Right lung (tissue), 5 donors: ENCODE data around the gene FAM120B. TPM values are rescaled to one million over a fixed set of nuclear protein-coding genes. Genes with fewer than 3 reads are reported as not detected.

Source experiments
- DNase-seq, 2 donors: peaks; one replicate each; pipeline ENCODE4 v3.0.0-alpha.2; 2013
- polyA plus RNA-seq, 5 donors: library from polyadenylated mRNA; unstranded; fragments of 120-200 nt; gene quantifications; one replicate each; pipeline versions ENCODE4 v1.2.1 to v1.2.3, GENCODE V29; 2013; ENCODE audit warnings: inconsistent platforms in 1 of 5, low replicate concordance in 1 of 5; ENCODE audit not compliant: insufficient read length in 5 of 5, insufficient read depth in 1 of 5

The FAM120B gene
- polyA plus RNA-seq, 5 donors, result 27.2 to 39.8 (median 35.4) TPM

DNA sequence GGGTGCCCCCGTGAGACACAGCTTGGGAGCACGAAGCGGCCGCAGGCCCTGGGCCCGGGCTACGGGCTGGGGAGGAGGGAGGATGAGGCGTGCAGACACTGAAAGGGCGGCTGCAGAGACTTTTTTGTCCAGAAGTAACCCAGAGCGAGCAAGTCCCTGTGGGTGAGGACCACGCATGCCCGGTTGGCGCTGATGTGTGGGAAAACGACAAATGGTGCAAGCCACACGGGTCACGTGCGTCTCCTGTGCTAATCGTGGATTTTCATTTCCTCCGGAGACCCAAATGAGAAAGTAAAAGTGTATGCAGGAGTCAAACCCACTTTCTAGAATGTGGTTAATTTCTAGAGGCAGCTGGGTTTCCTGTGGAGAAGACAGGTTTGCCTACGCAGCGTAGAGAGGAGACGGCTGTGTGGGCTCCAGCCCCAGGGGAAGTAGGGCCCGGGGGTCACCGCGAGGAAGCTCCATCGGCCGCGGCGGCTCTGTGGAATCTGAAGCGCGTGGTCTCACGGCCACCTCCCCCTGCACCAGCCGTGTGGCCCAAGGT, 34.7 kb upstream of the FAM120B start:
- DNase-seq, result no peak

DNA sequence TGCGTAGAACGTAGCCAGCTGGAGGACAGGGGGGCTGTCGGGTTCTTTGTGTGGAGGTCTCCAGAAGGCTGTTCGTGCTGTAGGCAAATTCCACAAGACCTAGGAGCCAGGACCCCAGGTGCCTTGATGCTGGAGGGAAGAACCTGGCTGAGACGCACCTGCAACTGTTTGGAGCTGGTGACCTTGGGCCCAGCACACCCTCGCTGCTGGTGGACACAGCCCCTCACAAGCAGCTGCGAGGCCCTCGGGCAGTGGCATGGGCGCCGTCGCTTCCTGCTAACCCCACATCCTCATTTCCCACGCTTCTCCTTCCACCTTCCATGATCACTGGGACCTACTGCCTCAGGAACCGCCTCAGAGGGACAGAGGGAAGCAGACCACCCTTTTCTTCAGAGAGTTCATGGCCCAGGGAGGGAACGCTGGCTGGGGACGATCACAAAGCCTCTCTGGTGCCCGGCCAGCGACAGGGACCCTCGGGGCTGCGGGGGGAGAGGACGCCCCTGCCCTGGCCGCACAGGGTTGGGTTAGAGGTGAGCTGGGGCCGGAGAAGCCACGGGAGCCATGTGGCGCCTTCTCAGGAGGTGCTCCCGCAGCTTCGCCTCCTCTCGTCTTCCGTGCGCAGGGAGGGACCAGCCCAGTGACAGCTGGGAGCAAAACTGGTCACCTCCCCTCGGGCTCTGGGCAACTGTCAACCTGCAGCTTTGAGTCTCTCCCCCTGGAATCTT, 34.1 kb upstream of the FAM120B start:
- DNase-seq, result no peak

DNA sequence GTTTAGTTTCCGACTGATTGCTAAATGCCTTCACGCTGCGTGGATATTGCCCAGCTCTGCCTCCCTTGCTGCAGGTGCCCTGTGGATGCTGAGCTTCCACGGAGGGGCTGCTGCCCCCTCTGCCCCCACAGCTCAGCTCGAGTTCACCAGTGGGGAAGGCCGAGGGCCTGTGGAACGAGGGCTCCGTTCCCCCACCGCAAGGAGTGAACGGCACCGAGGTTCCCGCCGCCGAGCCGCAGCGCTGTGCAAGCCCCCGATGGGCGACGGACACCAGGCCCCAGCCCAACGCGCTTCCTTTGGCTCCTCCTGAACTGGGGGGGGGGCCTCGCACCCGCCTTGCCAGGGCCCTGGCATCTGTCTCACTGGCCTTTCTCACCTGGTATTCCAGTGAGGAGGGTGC, 33.4 kb upstream of the FAM120B start:
- DNase-seq, result no peak

DNA sequence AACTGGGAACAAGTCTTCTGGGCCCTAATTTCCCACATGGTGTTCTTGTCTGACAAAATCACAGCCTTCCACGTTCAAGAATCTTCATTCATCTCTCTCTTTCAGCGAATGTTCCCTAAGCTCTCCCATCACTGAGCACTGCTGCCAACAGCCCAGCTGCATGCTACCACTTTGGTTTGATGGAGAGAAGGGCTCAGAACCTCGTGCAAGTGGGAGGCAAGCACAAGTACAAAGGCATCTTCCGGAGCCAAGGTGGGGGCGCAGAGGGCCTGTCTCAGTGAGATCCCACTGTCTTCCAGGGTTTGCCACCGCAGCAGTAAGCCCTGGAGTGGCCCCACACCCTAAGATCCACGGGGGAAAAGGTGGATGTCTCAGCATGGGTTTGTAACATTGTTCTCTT, 32.9 kb upstream of the FAM120B start:
- DNase-seq, result no peak

DNA sequence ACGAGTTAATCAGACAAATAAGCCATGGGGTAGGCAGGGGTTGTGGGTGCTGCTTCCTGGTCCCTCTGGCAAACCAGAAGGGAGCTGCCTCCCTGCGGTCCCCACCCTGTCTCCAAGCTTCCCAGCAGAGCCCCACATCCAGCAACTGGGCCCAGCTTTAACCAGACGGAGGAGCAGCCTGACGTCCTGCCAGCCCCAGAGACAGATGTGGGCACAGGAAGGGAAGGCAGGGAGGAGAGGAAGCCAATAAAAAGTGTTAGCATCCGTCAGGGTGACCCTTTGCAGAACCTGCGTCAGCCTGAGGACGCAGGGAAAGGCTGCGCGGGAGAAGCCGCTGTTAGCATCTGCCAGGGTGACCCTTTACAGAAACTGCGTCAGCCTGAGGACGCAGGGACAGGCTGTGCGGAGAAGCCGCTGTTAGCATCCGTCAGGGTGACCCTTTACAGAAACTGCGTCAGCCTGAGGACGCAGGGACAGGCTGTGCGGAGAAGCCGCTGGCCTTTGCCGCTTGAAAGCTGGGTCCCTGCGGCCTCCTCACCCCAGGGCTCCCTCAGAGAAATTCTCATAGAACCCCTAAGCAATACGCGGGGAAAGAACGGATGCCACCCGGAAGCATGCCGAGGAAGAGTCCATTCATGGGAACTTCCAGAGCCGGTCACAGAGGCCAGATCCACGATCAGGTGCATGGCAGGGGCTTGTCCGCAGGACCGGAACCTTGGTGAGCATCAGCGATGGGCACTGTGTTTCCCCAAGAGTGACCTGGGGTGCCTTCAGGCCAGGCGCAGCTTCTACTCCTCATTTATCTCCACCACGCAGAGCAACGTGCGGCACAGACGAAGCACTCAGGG, 31.6 kb upstream of the FAM120B start:
- no peak for DNase-seq

DNA sequence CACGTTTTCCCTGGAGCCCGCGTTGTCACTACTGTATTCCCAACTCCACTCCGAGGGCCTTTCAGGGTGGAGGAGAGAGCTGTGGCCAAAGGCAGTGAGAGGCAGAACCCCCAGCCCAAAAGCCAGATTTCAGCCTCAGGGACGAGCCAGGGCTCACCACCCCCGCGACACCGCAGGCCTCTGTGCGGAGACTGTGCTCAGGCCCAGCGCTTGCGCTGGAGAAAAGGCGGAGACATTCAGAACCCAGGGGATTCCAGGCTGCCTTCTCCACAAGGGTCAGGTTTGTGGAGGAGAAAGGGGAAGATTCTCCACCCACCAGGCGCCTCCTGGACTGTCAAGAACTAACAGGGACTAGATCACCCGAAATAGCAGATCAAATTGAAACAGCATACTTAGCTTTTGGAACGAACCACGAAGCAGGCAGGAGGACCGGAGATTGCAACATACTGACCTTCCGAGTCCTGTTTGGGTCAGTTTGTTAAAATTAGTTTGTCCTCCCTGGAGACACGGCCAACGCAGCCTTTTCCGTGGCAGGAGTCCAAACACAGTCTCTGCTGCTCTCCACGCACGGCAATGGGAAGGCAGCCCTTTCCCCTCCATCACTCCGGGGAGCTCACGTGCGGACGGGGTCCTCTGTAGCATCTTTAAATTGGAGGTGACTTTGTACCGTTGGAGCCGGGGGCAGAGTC, 30.0 kb upstream of the FAM120B start:
- peak; percentile 73 to 82 for DNase-seq

DNA sequence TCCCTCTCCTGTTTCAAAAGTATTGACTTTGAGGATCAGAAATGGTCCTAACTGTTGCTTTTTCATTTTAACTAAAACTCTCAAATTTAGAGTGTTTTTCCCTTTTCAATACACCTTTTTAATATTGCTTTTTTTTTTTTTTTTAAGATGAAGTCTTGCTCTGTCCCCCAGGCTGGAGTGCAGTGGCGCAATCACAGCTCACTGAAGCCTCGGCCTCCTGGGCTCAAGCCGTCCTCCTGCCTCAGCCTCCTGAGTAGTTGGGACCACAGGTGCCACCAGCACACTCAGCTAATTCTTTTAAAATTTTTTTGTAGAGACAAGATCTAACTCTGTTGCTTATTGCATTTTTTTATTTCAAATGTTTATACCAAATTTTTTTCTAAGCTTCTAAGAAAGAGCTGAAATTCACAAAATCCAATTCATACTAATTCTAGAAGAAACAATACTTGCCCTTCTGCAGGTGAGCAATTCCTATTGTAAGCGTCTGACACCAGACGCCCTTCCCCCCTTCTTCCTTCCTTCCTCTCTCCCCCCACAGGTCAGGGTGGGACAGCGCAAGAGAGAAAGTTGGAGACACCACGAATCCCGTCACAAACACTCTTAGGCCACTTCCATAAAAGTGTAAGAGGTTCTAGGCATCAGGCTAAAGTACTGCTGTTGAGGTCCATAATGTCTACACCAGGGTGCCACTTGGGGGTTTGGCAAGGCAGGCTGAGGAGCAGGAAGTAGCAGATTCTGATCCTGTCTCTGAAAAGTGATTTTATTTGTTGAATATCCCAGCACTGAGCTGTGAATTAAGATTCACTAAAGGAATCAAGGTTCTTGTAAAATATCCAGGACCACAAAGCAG, 28.4 kb upstream of the FAM120B start:
- no peak for DNase-seq

DNA sequence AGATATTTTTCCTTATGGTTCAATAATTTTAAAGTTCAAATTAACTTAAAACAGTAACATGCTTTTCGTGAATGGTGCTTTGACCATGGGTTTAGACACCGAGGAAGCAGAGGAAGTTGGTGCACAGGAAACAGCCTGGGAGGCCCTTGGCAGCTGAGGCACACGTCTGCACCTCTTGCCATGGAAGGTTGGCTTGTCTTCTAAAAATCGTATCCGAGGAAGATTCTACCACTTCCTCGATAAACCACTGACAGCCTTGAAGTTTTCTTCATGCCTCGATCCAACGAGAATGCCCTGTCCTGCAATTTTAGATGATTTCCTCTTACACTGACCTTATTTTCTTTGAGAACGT, 27.8 kb upstream of the FAM120B start:
- DNase-seq, result no peak

DNA sequence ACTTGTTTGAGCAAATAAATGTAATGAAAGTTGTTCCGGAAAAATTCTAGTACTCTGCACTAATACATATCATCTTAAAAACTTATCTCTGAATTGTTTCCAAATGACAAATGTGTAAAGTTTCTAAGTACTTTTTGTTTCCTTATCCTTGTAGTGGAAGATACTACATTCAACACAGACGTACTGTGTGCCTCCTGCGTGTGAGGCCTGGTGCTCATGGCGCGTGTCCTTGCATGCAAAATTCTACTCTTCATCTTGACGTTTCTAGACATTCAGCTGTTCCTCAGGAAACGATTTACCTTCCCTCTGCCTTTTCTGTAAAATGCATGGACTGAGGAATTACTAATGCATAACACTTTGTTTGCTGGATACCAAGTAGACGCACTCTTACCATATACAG, 27.1 kb upstream of the FAM120B start:
- DNase-seq, result no peak

DNA sequence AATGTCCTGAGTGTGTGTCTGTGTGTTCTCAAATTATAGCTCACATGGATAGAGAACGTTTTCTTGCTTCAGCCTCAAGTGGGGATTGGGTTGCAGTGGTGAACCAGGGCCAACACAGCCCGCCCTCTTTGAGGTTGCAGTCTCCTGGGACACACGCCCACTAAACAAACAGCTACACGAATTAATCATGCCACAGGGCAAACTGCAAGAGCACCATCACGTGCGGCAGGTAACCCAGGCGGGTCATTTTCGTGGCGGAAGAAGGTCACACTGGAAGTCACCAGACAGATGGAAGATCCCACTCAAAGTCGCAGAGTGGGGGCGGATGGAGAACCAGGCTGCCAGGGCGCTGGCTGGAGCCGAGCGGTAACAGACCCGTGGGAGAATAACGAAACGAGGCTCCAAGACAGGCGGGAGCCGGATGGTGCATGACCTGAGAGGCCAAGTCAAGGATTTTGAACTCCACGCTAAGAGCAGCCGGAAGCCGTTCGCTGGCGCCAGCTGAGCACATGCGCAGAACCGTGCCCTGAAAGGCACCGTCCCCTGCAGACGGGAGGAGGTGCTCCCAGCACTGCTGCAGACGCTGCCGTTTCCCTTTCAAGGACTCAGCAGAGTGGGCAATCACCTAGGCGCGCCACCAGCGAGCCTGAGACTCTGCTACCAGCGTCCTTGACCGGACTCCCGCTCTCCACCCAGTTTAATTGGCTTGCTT, 26.4 kb upstream of the FAM120B start:
- DNase-seq, result no peak

DNA sequence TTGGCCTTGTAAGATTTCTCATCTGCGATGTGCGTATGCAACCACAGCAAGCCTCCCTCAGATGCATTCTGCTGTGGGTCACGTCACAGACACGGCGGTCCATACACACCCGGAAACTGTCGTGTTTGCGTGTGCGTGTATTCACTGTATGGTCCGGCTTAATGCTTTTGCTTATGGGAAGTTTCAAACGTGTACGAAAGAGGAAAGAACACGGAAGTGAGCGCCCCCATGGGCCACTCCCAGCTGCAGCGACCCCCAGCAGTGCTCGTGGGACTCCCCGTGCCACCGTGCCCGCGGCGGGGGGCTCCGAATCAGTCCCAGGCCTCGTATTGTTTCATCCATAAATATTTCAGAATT, 25.9 kb upstream of the FAM120B start:
- no peak for DNase-seq

DNA sequence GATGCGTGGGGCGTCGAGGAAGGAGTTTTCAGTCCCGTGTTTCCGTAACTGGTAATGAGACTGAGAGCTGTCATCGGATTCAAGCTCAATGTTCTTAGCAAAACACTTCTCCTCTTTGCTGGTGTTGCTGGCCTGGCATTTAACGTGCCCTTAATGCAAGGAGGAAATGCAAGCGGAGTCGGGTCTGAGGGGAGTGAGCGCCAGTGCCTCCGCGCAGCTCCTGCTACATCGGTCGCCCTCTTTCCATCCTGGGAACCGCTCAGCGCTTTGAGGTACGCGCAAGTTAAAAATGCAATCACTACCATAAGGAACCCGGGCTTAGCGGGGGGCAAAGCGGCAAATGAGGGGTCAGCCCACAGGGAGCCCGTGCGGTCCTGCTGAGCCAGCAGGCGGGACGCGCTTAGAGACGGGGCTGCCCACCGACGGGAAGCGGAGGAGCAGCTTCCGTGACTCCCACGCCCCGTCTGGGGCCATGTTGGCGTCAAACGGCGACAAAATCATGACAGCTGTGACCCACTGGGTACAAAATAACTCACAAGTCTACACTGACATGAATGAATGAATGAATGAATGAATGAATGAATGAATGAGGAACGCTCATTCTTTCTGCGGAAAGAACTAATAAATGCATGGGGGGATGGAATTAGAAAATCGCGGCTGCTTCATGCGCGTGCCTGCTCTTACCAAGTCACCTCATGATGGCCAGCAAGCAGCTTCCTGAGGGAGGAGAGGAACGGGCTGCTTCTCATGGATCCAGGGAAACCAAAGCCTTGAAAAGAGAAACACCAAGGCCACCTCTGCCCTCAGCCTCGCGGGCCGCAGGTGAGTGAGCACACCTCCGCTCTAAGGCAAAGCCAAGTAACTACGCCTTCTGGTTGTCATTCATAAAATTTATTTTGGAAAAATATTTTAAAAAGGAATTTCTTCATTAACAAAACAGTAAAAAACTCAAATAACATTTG, 24.9 kb upstream of the FAM120B start:
- DNase-seq, result no peak

DNA sequence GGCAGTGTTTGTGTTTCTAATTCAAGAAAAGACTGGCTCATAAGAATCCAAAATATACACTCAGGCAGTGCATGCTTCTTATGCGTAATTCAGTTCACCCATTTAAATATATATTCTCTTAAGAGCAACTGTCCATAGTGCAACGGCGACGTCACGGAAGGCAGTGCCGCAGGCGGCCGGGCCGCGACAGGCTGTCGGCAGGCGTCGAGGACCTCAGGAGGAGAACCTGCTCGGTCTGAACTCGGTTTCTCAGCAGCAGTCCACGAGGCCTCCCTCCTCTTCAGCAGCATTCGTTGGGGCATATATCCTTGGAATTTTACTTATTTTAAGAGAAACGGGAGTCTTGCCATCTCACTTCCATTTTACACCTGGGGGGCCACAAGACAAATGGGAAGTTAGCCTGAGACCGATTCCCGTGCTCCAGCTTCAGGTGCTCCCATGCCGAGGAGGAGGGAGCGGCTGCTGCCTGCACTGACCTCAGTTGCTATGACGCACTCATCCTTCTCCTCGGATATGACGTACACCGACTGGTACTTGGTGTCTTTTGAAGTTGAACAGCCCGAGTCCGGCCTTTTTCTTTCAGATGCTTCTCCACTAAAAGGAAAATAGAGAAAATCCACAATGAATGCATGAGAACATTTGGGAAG, 23.9 kb upstream of the FAM120B start:
- no peak for DNase-seq

DNA sequence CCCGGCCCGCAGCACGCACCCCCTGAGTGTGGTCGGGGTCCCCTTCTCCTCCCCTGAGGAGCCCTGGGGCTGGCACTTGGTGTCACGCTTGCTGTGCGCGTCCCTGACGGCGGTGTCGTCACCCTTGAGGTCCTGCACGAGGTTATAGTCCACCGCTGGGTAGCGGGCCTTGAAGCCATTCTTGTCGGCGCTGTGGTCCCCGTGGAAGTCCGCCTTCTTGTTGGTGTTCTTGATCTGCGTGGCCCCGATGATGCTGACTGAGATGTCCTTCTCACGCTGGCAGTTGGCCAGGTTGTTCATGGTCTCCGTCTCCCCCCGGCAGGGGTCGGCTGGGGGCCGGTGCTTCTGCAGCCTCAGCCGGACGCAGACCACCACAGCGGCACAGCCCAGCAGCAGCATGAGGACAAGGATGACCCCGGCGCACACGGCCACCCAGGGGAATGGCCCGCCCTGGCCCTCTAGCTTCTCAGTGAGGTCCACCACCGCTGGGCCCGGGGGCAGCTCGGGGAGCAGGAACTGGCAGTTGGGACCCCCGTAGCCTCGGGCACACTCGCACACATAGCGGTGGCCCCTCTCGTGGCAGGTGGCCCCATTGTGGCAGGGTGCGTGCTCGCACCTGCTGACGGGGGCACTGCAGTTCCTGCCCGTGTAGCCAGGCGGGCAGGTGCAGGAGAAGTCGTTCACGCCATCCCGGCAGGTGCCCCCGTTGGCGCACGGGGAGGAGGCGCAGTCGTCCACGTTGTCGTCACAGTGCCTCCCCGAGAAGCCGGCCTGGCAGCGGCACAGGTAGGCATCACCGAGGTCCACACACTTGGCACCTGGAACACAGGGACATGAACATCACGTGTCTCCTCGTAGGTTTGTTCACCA, 23.1 kb upstream of the FAM120B start:
- no peak for DNase-seq

DNA sequence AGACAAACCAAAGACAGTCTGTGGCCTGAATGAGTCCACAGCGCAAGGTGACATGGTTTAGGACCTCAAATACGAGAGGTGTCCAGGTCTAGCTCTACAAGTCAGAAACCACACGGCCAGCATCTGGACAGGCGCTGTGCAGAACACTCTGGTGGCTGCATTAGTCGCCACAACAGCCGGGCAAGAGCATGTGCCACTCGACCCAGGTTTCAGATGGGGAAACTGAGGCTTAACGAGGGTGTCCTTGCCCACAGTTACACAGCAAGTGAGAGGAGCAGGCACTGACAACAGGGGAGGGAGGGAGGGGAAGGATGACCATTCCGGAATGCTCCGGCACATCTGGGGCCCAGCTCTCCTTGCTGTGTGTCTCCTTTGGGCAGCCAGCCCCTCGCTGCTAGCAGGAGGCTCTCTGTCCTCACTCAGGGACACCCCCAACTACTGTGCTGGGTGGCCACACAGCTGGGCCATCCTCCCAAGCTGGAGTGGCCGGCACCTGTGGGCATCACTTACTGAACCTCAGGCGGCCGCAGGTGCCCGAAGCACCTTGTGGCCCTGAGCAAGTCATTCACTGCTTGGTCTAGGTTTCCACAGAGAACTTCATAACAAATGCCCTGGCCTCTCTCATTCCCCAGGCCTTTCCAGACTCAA, 22.3 kb upstream of the FAM120B start:
- no peak for DNase-seq

DNA sequence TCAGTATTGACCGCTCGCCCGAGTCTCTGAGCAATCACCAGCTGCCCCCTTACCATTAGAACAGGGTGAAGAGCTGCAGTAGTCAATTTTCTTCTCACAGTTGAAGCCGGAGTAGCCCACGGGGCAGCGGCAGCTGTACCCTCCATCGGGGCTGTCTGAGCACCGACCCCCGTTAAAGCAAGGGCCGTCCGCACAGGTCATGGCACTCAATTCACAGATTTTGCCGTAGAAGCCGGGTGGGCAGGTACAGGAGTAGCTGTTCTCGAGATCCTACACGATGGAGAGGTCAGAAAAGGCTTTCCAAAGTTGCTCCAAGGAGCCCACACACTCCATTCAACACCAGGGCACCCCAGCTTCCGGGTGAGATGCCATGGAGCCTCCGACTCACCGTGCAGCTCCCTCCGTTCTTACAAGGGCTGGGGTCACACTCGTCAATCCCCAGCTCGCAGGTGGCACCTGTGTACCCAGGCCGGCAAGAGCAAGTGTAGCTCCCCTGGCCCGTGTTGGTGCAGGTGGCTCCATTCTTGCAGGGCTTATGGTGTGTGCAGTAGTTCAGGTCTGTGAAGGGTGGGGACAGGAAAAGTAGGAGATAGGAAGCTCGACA, 21.6 kb upstream of the FAM120B start:
- DNase-seq, result no peak

DNA sequence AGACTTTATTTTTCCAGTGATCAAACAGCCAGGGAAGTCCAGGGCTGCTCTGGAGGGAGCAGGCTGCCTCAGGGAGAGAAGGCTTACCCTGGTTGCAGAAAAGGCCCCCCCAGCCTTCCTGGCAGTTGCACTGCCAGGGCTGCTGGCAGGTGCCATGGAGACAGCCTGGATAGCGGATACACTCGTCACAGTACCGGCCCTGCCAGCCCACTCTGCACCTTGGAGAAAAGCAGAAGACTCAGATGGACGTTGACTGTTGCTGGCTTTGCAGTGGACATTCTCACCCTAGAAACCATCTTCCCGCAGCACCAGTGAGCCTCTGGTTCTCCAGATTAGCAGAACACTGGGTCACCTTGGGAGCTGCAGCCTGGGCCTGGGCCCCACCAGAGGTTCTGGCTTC, 21.1 kb upstream of the FAM120B start:
- DNase-seq, result no peak
